Choroid plexus epithelial cell (primary cell): ENCODE results near the gene CLSTN2.

ENCODE experiments used
- DNase-seq: peaks from one replicate; pipeline ENCODE4 v3.0.0-alpha.2; 2010; ENCODE audit warnings: low read depth
- H3K4me3 ChIP-seq: 2 replicates; pipeline ENCODE4 v1.5.1; 2011; ENCODE audit warnings: low read depth, mild to moderate bottlenecking, control low read depth, low read length, moderate library complexity
- TF ChIP-seq, protein P1 (sequence below): conservative IDR thresholded peaks from 2 replicates; pipeline ENCODE4 v1.5.1; 2011; ENCODE audit warnings: low read depth, mild to moderate bottlenecking, control low read depth, inconsistent platforms, low read length, moderate library complexity

Gene CLSTN2

DNA sequence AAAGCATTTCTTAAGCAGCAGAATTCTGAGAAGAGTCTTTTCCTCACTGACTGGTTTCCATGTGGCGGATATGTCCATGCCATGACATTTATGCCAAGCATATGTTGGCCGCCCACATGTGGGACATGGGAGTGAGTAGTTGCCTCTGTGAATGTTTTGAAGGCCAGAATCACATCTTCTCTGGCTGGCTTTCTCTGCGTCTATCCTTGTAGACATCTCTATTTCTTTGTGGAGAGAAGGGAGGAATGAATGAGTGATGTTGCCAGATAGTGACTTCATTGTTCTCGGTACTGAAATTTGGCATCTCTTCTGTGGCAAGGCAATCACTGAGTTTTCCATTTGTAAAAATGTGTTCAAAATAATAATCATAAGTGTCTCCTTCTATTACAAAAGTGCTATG lies 316.0 kb downstream of the CLSTN2 start:
- DNase-seq = no peak
- H3K4me3 ChIP-seq = no peak overlapping the region
- TF ChIP-seq, protein P1, sequence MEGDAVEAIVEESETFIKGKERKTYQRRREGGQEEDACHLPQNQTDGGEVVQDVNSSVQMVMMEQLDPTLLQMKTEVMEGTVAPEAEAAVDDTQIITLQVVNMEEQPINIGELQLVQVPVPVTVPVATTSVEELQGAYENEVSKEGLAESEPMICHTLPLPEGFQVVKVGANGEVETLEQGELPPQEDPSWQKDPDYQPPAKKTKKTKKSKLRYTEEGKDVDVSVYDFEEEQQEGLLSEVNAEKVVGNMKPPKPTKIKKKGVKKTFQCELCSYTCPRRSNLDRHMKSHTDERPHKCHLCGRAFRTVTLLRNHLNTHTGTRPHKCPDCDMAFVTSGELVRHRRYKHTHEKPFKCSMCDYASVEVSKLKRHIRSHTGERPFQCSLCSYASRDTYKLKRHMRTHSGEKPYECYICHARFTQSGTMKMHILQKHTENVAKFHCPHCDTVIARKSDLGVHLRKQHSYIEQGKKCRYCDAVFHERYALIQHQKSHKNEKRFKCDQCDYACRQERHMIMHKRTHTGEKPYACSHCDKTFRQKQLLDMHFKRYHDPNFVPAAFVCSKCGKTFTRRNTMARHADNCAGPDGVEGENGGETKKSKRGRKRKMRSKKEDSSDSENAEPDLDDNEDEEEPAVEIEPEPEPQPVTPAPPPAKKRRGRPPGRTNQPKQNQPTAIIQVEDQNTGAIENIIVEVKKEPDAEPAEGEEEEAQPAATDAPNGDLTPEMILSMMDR = no peak

DNA sequence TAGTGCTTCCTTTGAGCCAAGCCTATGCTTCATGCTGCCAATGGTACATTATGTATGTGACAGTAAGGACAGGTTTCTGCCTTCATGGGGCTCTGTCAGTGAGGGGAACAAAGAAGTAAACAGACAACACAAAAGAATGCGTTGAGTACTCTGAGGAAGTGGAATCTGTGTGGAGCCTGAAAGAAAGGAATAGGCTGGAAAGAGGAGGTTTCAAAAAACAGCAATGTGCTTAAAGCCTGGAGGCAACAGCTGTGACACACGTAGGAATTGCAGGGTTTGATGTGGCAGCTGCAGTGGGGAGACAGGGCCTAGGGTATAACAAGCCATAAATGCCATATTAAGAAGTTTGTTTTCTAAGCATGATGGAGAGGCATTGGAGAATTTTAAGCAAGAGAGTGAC lies 316.7 kb downstream of the CLSTN2 start:
- TF ChIP-seq, protein P1 = no peak
- no peak overlapping the region for H3K4me3 ChIP-seq
- no peak for DNase-seq

DNA sequence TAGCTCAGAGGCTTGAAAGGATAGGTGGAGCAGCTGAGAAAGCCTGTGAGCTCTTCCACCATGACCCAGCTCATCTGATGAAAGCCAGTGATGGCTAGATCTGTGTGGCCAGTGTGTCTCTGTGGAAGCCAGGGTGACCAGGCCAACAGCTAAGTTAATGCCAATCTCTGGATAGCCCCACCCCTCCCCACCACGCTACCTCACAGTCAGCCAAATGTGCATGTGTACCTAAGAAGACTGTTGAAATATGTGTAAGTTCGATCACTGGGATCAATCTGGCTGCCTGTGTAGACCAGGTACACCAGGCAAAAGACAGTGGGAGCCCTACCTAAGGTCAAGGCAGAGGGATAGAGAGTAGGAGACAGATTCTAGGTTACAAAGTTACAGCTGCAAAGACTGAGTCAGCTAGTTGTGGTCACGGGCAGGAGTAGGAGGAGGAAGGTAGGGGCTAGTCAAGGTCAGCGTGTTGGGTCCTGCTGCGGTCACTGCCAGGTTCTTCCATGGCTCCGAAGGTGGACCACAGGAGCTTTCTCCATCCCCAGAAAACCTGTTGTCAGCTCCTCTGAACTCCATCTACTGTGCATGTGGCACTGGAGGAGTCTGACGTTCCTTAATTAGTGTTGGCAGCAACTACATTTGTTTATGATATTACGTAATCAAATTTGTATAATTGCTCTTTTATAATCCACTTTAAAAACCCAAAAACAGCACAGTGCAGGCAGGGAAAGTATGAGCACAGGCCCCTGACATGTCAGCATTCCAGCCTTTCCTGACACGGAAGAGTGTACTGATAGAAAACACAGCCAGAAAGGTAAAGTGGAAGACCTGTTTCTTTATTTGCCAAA lies 318.0 kb downstream of the CLSTN2 start:
- H3K4me3 ChIP-seq = no peak overlapping the region
- DNase-seq = no peak
- TF ChIP-seq, protein P1 = no peak

DNA sequence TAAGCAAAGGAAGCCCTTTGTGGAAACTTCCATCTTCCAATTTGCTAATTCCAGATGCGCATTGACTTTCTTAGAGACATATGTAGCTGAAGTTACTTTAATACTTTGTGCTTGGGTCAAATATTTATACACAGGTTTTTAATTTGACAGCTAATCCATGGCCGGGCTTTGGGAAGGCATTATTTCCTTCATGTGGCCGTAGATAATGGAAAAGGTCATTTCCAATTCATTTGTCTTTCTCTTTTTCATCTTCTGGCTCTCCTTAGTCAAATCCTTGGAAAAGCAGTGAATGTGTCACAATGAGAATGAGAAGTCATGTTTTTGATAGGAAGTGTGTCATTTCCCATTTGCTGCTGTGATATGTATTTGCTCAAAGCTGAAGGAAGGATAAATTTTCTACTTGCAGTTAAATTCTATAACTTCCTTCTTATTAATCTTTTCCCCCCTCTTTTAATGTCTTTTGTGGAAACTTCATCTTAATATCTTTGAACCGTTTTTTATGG lies 323.3 kb downstream of the CLSTN2 start:
- DNase-seq = no peak
- TF ChIP-seq, protein P1 = no peak
- no peak overlapping the region for H3K4me3 ChIP-seq

DNA sequence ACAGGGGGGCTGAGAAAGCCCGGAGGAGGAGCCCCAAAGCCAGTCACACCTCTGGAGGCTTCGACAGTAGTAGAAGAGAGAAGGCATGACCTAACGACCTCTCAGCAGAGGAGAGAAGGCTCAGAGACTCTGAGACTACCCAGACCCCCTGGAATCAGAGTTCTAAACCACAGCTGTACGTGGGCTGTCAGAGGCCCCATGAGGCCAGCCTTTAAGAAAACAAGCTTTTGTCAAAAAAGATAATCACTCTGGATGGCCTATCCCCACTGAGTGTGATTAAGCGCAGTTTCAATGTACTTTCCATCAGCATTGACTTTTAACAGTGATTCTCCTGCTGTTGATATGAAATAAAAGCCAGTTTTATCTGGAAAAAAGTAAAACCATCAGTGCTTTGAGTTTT lies 330.3 kb downstream of the CLSTN2 start:
- no peak for DNase-seq
- TF ChIP-seq, protein P1 = no peak

DNA sequence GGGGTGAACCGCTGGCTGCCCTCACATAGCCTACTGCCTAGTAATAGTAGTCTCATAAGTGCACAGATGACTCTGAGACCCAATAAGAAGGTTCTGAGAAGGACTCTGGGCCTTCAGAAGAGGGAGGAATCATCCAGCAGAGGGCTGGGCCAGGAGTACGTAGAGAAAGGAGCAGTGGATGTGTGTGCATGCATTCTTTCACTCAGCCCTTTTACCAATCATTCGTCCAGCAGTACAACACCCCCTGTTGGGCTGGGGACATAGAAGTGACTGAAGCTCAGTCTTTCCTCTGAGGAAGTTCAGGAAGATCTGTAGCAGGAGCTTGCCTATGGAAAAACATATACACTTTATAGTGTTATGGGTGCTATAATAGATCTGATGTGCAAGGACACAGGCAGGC lies 333.1 kb downstream of the CLSTN2 start:
- H3K4me3 ChIP-seq = no peak overlapping the region
- DNase-seq = no peak
- TF ChIP-seq, protein P1 = no peak

More for the DNA sequence above, 330.3 kb downstream of the CLSTN2 start:
- no peak overlapping the region for H3K4me3 ChIP-seq

DNA sequence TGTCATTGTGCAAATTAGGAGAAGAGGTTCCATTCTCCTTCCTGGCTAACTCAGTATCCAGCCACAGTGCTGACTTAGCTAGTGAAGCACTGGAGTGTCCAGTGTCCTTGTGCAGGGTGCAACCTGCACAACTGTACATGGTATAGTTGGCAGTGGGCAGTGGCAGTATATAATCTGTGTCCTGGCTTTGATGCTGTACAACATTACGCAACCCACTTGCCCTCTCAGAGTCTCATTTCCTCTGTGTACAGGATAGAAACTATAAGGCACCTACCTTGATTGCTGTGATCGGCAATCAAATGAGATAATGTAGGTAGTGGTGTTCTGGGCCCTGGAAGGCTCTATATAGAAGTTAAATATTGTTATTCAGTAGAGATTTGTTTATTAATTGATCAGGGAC lies 333.6 kb downstream of the CLSTN2 start:
- no peak overlapping the region for H3K4me3 ChIP-seq
- TF ChIP-seq, protein P1 = no peak
- DNase-seq = no peak
